Activated naive CD8-positive, alpha-beta T cell (primary cell): ENCODE results near the gene EMILIN2.

Experiments used
- H3K27ac Mint-ChIP-seq: one replicate; pipeline ENCODE4 v1.8.0; 2021; ENCODE audit warnings: mixed read lengths
- H3K27me3 Mint-ChIP-seq: one replicate; pipeline ENCODE4 v1.8.0; 2021; ENCODE audit warnings: mixed read lengths
- H3K36me3 Mint-ChIP-seq: one replicate; pipeline ENCODE4 v1.8.0; 2021; ENCODE audit warnings: mixed read lengths
- H3K4me1 Mint-ChIP-seq: one replicate; pipeline ENCODE4 v1.8.0; 2021; ENCODE audit warnings: low read depth, mixed read lengths
- H3K4me3 Mint-ChIP-seq: one replicate; pipeline ENCODE4 v1.8.0; 2021; ENCODE audit warnings: mild to moderate bottlenecking, mixed read lengths
- H3K9me3 Mint-ChIP-seq: one replicate; pipeline ENCODE4 v1.8.0; 2021; ENCODE audit warnings: low read depth, mixed read lengths

The EMILIN2 gene

GRCh38 chr18:2879889-2880288 is 33.1 kb downstream of the EMILIN2 start:
- H3K27ac Mint-ChIP-seq = no peak overlapping the region
- H3K9me3 Mint-ChIP-seq = no peaks in the 10 kb centered on the region
- H3K4me3 Mint-ChIP-seq = no peak overlapping the region
- H3K36me3 Mint-ChIP-seq = no peaks in the 10 kb centered on the region
- peaks cover 37% of the 10 kb centered on the region for H3K4me1 Mint-ChIP-seq
- no peaks in the 10 kb centered on the region for H3K27me3 Mint-ChIP-seq

DNA sequence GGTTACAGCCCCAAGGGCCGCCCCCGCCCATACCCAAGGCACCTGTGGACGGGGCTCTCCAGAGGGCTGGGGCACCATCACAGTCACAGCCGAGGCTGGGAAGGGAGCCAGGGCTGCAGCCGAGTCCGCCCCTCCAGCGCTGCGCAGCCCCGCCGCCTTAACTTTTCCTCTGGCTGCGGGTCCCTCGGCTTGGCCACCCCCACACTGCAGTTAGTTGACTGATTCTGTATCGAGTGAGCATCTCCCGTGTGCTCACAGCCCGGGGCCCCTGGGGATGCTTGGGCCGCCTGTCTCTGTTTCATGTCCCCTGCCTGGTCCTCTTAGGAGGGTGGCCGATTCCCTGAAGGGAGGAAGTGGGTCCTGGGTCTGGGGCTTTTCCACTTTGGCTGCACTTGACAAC is 33.7 kb downstream of the EMILIN2 start:
- H3K27me3 Mint-ChIP-seq = no peaks in the 10 kb centered on the region
- no peaks in the 10 kb centered on the region for H3K36me3 Mint-ChIP-seq
- no peak overlapping the region for H3K27ac Mint-ChIP-seq
- H3K9me3 Mint-ChIP-seq = no peaks in the 10 kb centered on the region
- H3K4me3 Mint-ChIP-seq = no peak overlapping the region
- H3K4me1 Mint-ChIP-seq = peaks cover 41% of the 10 kb centered on the region

DNA sequence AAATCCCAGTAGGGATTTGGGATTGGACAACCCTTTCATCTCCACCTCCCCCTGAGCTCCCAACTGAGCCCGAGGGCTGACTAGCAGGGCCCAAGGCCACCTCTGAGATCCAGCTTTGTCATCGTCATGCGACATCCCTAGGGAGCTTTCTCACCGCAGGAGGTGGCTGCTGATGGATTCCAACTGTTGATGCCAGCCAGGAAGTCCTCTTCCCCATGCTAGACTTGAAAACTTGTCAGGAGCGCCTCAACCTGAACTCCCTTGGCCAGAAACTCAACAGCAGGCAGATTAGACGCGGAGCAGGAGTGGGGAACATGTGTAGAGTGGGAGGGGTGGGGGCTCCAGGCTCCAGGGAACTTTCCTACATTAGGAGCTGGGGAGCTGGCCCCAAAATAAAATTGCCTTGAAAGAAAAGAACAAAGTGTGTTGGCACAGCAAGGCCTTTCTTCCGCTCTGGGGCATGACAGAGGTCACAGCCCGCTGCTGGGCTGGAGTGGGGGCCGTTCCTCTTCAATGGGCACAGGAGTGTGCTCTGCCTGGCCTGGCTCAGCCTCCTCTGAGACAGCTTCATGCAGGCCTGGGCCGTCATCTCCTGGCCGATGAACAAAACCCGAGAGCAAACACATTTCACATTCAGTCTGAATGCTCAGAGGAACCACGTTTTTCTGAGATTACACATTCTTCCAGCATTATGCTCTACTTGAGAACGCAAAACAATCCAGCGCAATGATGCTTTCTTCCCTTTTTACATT is 34.5 kb downstream of the EMILIN2 start:
- H3K9me3 Mint-ChIP-seq = peaks cover under 1% of the 10 kb centered on the region
- H3K4me1 Mint-ChIP-seq = peaks cover 41% of the 10 kb centered on the region
- H3K4me3 Mint-ChIP-seq = peak overlapping the region; percentile 27
- no peaks in the 10 kb centered on the region for H3K36me3 Mint-ChIP-seq
- peak overlapping the region; percentile 66 for H3K27ac Mint-ChIP-seq
- no peaks in the 10 kb centered on the region for H3K27me3 Mint-ChIP-seq

- H3K4me1 Mint-ChIP-seq = peaks cover 41% of the 10 kb centered on the region
- H3K4me3 Mint-ChIP-seq = peak overlapping the region; percentile 2
- no peaks in the 10 kb centered on the region for H3K27me3 Mint-ChIP-seq
- H3K27ac Mint-ChIP-seq = peak overlapping the region; percentile 66
- H3K36me3 Mint-ChIP-seq = peaks cover 4% of the 10 kb centered on the region
- H3K9me3 Mint-ChIP-seq = peaks cover 6% of the 10 kb centered on the region
Measured at GRCh38 chr18:2881840-2882195, 35.0 kb downstream of the EMILIN2 start.

DNA sequence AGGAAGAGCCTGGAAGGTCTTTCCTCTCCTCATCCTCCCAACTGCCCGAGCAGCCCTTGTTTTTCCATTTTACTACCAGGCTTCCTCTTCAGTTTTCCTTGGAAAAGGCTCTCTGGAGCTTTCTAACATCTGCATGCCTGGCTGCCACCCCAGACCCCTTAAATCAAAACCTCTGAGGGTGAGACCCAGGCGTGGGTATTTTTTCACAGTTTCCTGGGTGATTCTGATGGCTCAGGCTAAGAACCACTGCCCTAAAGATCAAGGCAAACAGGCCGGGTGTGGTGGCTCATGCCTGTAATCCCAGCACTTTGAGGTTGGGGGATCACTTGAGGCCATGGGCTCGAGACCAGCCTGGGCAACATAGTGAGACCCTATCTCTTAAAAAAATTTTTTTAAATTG is 35.4 kb downstream of the EMILIN2 start:
- Mint-ChIP-seq H3K27me3 (no peaks in the 10 kb centered on the region), H3K4me1 (peaks cover 41% of the 10 kb centered on the region), H3K9me3 (peaks cover 8% of the 10 kb centered on the region), H3K36me3 (peaks cover 5% of the 10 kb centered on the region), H3K4me3 (peak overlapping the region; percentile 2), H3K27ac (peak overlapping the region; percentile 66)

DNA sequence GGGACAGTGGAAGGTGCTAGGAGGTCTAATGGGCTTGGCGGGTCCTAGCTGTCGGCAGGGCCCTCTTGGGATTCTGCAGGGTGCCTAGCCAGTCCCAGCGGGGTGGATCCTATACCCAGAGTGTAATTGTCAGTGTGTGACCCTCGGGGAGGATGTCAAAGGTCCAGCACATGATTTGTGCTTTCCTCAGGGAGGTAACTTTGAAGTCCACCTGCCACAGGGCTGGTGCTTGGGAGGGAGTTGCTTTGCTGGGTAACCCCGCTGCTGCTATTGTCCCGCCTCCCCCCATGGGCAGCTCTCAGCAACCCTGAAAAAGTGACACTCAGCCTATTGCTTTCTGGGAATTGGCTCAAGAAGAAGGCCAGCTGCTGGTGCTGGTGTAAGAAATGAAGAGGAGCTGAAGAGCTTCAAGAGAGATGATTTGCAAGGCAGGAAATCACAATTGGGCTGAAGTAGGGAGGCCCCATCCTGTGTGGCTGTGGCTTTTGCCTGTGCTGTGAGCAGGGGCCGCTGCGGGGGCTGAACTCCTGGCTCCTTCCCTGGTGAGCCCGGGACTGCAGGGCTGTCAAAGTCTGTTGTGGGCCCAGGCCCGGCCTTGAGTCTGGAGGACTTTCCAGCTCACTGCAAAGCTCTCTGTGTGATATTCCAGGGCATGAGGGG is 36.4 kb downstream of the EMILIN2 start:
- peaks cover 39% of the 10 kb centered on the region for H3K4me1 Mint-ChIP-seq

DNA sequence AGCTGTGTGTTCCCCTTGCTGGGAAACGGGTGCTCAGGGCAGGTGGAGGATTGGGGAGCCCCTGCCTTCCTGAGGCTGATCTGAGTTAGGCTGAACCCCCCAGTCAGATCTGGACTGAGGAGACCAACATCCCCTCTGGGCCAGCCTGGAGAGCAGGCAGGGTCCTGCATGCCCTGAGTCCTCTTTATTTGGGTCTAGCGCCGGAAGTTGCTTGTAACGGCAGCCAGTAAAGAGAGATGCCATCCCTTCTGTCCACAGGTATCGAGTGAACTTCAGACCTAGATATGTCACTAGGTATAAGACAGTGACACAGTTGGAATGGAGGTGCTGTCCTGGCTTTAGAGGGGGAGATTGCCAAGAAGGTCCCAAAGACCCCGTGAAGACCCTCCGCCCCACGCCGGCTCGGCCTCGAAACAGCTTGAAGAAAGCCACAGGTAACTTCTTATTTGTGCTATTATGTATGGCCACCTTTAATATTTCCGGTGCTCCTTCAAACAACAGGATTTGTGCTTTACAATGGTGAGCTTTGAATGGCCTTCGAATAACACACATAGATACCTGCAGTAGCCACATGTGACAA is 38.0 kb downstream of the EMILIN2 start:
- peaks cover 5% of the 10 kb centered on the region for H3K36me3 Mint-ChIP-seq
- peaks cover 40% of the 10 kb centered on the region for H3K4me1 Mint-ChIP-seq
- H3K9me3 Mint-ChIP-seq = peaks cover 8% of the 10 kb centered on the region
- H3K27ac Mint-ChIP-seq = no peak overlapping the region
- H3K27me3 Mint-ChIP-seq = no peaks in the 10 kb centered on the region
- no peak overlapping the region for H3K4me3 Mint-ChIP-seq

More for the DNA sequence above, 36.4 kb downstream of the EMILIN2 start:
- no peaks in the 10 kb centered on the region for H3K27me3 Mint-ChIP-seq
- peaks cover 5% of the 10 kb centered on the region for H3K36me3 Mint-ChIP-seq
- H3K27ac Mint-ChIP-seq = peak overlapping the region; percentile 90
- H3K4me3 Mint-ChIP-seq = peak overlapping the region; percentile 35
- peaks cover 8% of the 10 kb centered on the region for H3K9me3 Mint-ChIP-seq

- H3K36me3 Mint-ChIP-seq = peaks cover 9% of the 10 kb centered on the region
- no peak overlapping the region for H3K4me3 Mint-ChIP-seq
- H3K27me3 Mint-ChIP-seq = no peaks in the 10 kb centered on the region
- peaks cover 8% of the 10 kb centered on the region for H3K9me3 Mint-ChIP-seq
- H3K4me1 Mint-ChIP-seq = peaks cover 54% of the 10 kb centered on the region
- H3K27ac Mint-ChIP-seq = no peak overlapping the region
Measured at GRCh38 chr18:2887470-2887869, 40.7 kb downstream of the EMILIN2 start.

DNA sequence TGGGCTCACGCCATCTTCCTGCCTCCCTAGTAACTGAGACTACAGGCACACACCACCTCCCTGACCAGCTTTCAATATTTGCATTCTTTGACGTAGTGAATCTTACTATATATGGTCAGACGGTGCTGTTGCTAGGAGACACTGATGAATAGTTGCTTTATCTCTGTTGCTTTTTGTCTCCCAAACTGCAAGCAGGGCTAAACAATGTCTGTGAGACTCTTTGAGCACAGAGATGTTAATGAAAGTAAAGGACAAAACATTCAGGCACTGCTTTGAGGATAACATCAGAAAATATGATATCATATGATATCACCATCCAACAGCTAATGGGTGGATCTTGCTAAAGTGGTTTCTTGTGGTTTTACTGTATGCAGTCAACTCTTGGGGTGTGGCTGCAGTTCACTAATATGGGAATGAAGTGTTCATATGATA is 43.0 kb downstream of the EMILIN2 start:
- H3K4me3 Mint-ChIP-seq = no peak overlapping the region
- peaks cover 9% of the 10 kb centered on the region for H3K36me3 Mint-ChIP-seq
- peaks cover 43% of the 10 kb centered on the region for H3K4me1 Mint-ChIP-seq
- no peaks in the 10 kb centered on the region for H3K27me3 Mint-ChIP-seq
- H3K9me3 Mint-ChIP-seq = peaks cover 8% of the 10 kb centered on the region
- no peak overlapping the region for H3K27ac Mint-ChIP-seq

DNA sequence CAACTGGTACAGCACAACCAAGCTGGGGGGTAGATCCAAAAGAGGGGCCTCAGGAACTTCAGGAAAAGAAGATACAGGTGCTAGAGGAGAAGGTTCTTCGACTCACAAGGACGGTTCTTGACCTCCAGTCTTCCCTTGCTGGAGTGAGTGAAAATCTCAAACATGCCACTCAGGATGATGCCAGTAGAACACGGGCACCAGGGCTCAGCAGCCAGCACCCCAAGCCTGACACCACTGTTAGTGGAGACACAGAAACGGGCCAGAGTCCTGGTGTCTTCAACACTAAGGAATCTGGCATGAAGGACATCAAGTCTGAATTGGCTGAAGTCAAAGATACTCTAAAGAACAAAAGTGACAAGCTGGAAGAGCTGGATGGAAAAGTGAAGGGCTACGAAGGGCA is 43.8 kb downstream of the EMILIN2 start:
- H3K36me3 Mint-ChIP-seq = peaks cover 9% of the 10 kb centered on the region

GRCh38 chr18:2891526-2892431 is 45.0 kb downstream of the EMILIN2 start:
- peak overlapping the region; percentile 61 for H3K4me3 Mint-ChIP-seq
- H3K27me3 Mint-ChIP-seq = no peaks in the 10 kb centered on the region
- H3K27ac Mint-ChIP-seq = peak overlapping the region; percentile 58
- H3K4me1 Mint-ChIP-seq = peaks cover 43% of the 10 kb centered on the region
- H3K9me3 Mint-ChIP-seq = peaks cover 2% of the 10 kb centered on the region
- peaks cover 5% of the 10 kb centered on the region for H3K36me3 Mint-ChIP-seq

More for the DNA sequence above, 43.8 kb downstream of the EMILIN2 start:
- Mint-ChIP-seq H3K4me3 (peak overlapping the region; percentile 61), H3K27ac (peak overlapping the region; percentile 22), H3K27me3 (no peaks in the 10 kb centered on the region), H3K4me1 (peaks cover 43% of the 10 kb centered on the region), H3K9me3 (peaks cover 8% of the 10 kb centered on the region)

- Mint-ChIP-seq H3K4me1 (peaks cover 45% of the 10 kb centered on the region), H3K36me3 (peaks cover 4% of the 10 kb centered on the region), H3K4me3 (no peak overlapping the region), H3K27me3 (no peaks in the 10 kb centered on the region), H3K27ac (peak overlapping the region; percentile 17), H3K9me3 (no peaks in the 10 kb centered on the region)
Measured at GRCh38 chr18:2893056-2893455, 46.2 kb downstream of the EMILIN2 start.

- Mint-ChIP-seq H3K4me3 (no peak overlapping the region), H3K36me3 (peaks cover 4% of the 10 kb centered on the region), H3K27ac (no peak overlapping the region), H3K27me3 (no peaks in the 10 kb centered on the region), H3K4me1 (peaks cover 47% of the 10 kb centered on the region), H3K9me3 (no peaks in the 10 kb centered on the region)
Measured at GRCh38 chr18:2893676-2894075, 46.9 kb downstream of the EMILIN2 start.

DNA sequence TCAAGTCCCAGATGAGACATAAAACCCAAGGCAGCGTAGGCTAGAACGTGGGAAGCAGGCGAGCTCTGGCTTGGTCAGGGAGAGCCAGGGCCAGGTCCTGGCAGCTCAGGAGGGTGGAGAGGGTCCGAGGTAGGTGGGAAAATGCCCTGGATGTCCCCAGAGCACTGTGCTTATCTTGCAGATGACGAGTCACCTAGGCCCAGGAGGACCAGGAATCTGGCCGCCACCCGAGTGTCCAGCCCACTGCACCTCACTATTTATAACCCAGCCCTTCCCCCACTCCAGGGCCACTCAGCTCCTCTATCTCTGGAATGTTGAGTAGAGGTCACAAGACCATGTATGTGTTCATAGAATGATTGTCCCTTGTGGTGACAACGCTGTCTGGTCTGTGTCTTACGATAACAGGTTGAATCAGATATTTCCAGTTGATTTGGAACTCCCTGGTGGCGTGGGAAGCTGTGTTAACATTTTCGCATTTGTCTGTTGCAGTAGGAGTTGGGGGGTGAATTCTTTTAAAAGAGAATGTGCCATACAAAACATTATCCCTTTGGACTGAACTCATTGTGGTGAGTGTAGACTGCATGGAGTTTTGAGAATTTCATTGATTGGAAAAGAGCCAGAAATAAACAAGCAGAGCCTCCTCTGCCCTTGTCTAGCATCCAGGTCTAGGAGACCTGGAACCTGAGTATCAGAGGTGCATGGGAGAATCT is 47.5 kb downstream of the EMILIN2 start:
- Mint-ChIP-seq H3K27ac (no peak overlapping the region), H3K36me3 (peaks cover 4% of the 10 kb centered on the region), H3K9me3 (no peaks in the 10 kb centered on the region), H3K4me3 (no peak overlapping the region), H3K4me1 (peaks cover 47% of the 10 kb centered on the region), H3K27me3 (no peaks in the 10 kb centered on the region)
